HG03457 (cell line): ENCODE measurements around the gene UBR2.

Experiments
- ATAC-seq: cut with Tn5 transposase; IDR thresholded peaks from one replicate; pipeline ENCODE4 v1.9.1; 2021; ENCODE audit warnings: moderate number of reproducible peaks; ENCODE audit not compliant: unreplicated experiment

Gene UBR2

GRCh38 chr6:42563697-42564505 is at the start of gene UBR2:
UBR2 (plus strand) TSS chr6:42564029; CDS start chr6:42564320, 291 bp downstream.
- ATAC-seq: peak; percentile 73

- ATAC-seq: no peak
These were observed 49.1 kb upstream of the UBR2 start for GRCh38 chr6:42514745-42515144.

- ATAC-seq: no peak
These were observed 44.0 kb upstream of the UBR2 start for GRCh38 chr6:42519779-42520178.

- ATAC-seq: no peak
These were observed 42.8 kb upstream of the UBR2 start for GRCh38 chr6:42520786-42521607.

GRCh38 chr6:42522036-42522435 is 41.8 kb upstream of the UBR2 start:
- no peak for ATAC-seq

- no peak for ATAC-seq
These were observed 40.7 kb upstream of the UBR2 start for GRCh38 chr6:42522942-42523814.

GRCh38 chr6:42525206-42525605 is 38.6 kb upstream of the UBR2 start:
- no peak for ATAC-seq

- ATAC-seq: no peak
These were observed 37.2 kb upstream of the UBR2 start for GRCh38 chr6:42526616-42527015.

GRCh38 chr6:42527204-42527603 is 36.6 kb upstream of the UBR2 start:
- no peak for ATAC-seq

GRCh38 chr6:42530296-42530695 is 33.5 kb upstream of the UBR2 start:
- ATAC-seq: no peak

- ATAC-seq: no peak
These were observed 33.1 kb upstream of the UBR2 start for GRCh38 chr6:42530751-42531150.

- no peak for ATAC-seq
These were observed 31.7 kb upstream of the UBR2 start for GRCh38 chr6:42532038-42532669.

GRCh38 chr6:42533794-42534193 is 30.0 kb upstream of the UBR2 start:
- no peak for ATAC-seq

- no peak for ATAC-seq
These were observed 26.3 kb upstream of the UBR2 start for GRCh38 chr6:42537536-42537935.

- ATAC-seq: no peak
These were observed 24.7 kb upstream of the UBR2 start for GRCh38 chr6:42539135-42539534.

- ATAC-seq: no peak
These were observed 18.5 kb upstream of the UBR2 start for GRCh38 chr6:42545226-42545773.

GRCh38 chr6:42547407-42548329 is 16.2 kb upstream of the UBR2 start:
- ATAC-seq: peak; percentile 67

- no peak for ATAC-seq
These were observed 13.6 kb upstream of the UBR2 start for GRCh38 chr6:42550277-42550676.

- ATAC-seq: no peak
These were observed 12.6 kb upstream of the UBR2 start for GRCh38 chr6:42551217-42551616.
